ENCODE measurements around the gene TMEM204. TPM values are rescaled to one million over a fixed set of nuclear protein-coding genes. Genes with fewer than 3 reads are reported as not detected.
A peak's percentile ranks its signal among the peaks of the same experiment; 100 is the strongest.

Gene TMEM204
- total and polyA plus RNA-seq, 9 donors = 6.5 to 35.5 (median 13.8) TPM

GRCh38 chr16:1494129-1494640 lies 39.3 kb upstream of the TMEM204 start:
- intact Hi-C loops (cut with DNase I) = loop anchor here in 1 of 4 donors (10.0 kb wide), 1 partner anchor 69 kb away; the partner anchor contains the start of gene UQCC4

GRCh38 chr16:1494711-1495110 lies 38.8 kb upstream of the TMEM204 start:
- TF ChIP-seq POLR2A (IDR thresholded peaks at IDR 0.05) = no peak
- TF ChIP-seq CTCF (IDR thresholded peaks at IDR 0.05) = no peak
- no peak for TF ChIP-seq EP300 (IDR thresholded peaks at IDR 0.05)
- DNase-seq = no peak
- H3K27me3 ChIP-seq = no peaks in the 10 kb centered on the region
- no peaks in the 10 kb centered on the region for H3K36me3 ChIP-seq
- WGBS, 3 donors = 44 to 57% (median 51%) methylated on average over 10 to 13 of the region's 13 CpGs
- no peaks in the 10 kb centered on the region for H3K9me3 ChIP-seq
- H3K4me3 ChIP-seq = no peak overlapping the region
- no peak overlapping the region for H3K27ac ChIP-seq
- peaks cover 6% of the 10 kb centered on the region for H3K4me1 ChIP-seq (ENCODE audit: insufficient read depth)
- intact Hi-C loops (cut with DNase I) = loop anchor here in 1 of 4 donors (10.0 kb wide), 1 partner anchor 70 kb away; the partner anchor contains the start of gene UQCC4

More at GRCh38 chr16:1494129-1494640, 39.3 kb upstream of the TMEM204 start:
- TF ChIP-seq CTCF (IDR thresholded peaks at IDR 0.05) (peak in 1 of 3 donors; percentile 18), EP300 (IDR thresholded peaks at IDR 0.05) (no peak)
- Histone ChIP-seq H3K27ac (no peak overlapping the region), H3K4me3 (peak overlapping the region; percentile 66), H3K4me1 (ENCODE audit: insufficient read depth) (peaks cover 6% of the 10 kb centered on the region), H3K27me3 (no peaks in the 10 kb centered on the region), H3K9me3 (no peaks in the 10 kb centered on the region), H3K36me3 (no peaks in the 10 kb centered on the region)
- peak in 2 of 5 donors; percentile 43 to 69 for DNase-seq
- WGBS, 3 donors = 10 to 18% (median 17%) methylated on average over 23 to 25 of the region's 25 CpGs

GRCh38 chr16:1495211-1495888 lies 38.1 kb upstream of the TMEM204 start:
- Histone ChIP-seq H3K4me3 (no peak overlapping the region), H3K27ac (no peak overlapping the region), H3K36me3 (no peaks in the 10 kb centered on the region), H3K27me3 (no peaks in the 10 kb centered on the region), H3K9me3 (no peaks in the 10 kb centered on the region), H3K4me1 (ENCODE audit: insufficient read depth) (peaks cover 6% of the 10 kb centered on the region)
- 89 to 92% (median 91%) methylated on average over 39 of the region's 39 CpGs for WGBS, 3 donors
- DNase-seq = no peak
- intact Hi-C loops (cut with DNase I) = loop anchor here in 1 of 4 donors (10.0 kb wide), 1 partner anchor 71 kb away; the partner anchor contains the start of gene UQCC4
- TF ChIP-seq EP300 (IDR thresholded peaks at IDR 0.05) = no peak
- no peak for TF ChIP-seq POLR2A (IDR thresholded peaks at IDR 0.05)
- no peak for TF ChIP-seq CTCF (IDR thresholded peaks at IDR 0.05)

GRCh38 chr16:1495889-1496262 lies 37.6 kb upstream of the TMEM204 start:
- no peak for DNase-seq
- intact Hi-C loops (cut with DNase I) = loop anchor here in 1 of 4 donors (10.0 kb wide), 1 partner anchor 71 kb away; the partner anchor contains the start of gene UQCC4
- Histone ChIP-seq H3K27me3 (no peaks in the 10 kb centered on the region), H3K36me3 (no peaks in the 10 kb centered on the region), H3K4me3 (no peak overlapping the region), H3K4me1 (ENCODE audit: insufficient read depth) (peaks cover 6% of the 10 kb centered on the region), H3K27ac (no peak overlapping the region), H3K9me3 (no peaks in the 10 kb centered on the region)
- TF ChIP-seq POLR2A (IDR thresholded peaks at IDR 0.05) (no peak), EP300 (IDR thresholded peaks at IDR 0.05) (no peak), CTCF (IDR thresholded peaks at IDR 0.05) (no peak)
- WGBS, 3 donors = 83 to 88% (median 85%) methylated on average over 25 of the region's 25 CpGs

Data from ovary (tissue), 9 donors.